Measurements from ENCODE around the gene L2HGDH.
"Not testable (repeated sequence)": the region's sequence is repeated elsewhere in the genome, so short reads cannot be mapped to it uniquely, and the experiment has no call there.

L2HGDH gene

GRCh38 chr14:50321009-50321660, 9.1 kb upstream of the L2HGDH start:
- Mint-ChIP-seq H3K4me1 (ENCODE audit: low read depth) (peaks cover 35% of the 10 kb centered on the region), H3K27me3 (no peaks in the 10 kb centered on the region), H3K27ac (no peak overlapping the region), H3K9me3 (no peaks in the 10 kb centered on the region), H3K4me3 (no peak overlapping the region), H3K36me3 (ENCODE audit: low read depth) (peaks cover 40% of the 10 kb centered on the region)
- peak; percentile 44 for DNase-seq

GRCh38 chr14:50320283-50320682, 8.3 kb upstream of the L2HGDH start:
- Mint-ChIP-seq H3K36me3 (ENCODE audit: low read depth) (peaks cover 39% of the 10 kb centered on the region), H3K4me3 (no peak overlapping the region), H3K9me3 (no peaks in the 10 kb centered on the region), H3K4me1 (ENCODE audit: low read depth) (peaks cover 41% of the 10 kb centered on the region), H3K27me3 (no peaks in the 10 kb centered on the region), H3K27ac (no peak overlapping the region)
- no peak for DNase-seq

DNA sequence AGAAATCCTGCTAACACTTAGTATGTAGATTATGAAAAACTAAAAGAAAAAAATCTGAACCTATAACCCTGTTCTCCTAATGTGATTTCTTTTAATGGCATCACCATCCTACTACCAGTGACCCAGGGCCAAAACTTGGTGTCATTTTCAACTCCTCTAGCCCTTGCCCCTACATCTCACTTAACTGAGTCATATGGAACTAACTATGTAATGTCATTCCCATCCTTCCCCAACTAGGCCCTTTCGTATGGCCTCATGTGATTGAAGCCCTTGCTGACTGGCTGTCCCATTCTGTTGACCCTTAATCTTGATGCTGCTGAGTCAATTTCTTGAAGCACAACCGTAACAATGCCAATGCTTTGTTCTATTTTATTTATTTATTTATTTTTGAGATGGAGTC, 7.7 kb upstream of the L2HGDH start:
- no peak for DNase-seq
- Mint-ChIP-seq H3K36me3 (ENCODE audit: low read depth) (peaks cover 38% of the 10 kb centered on the region), H3K4me1 (ENCODE audit: low read depth) (peaks cover 41% of the 10 kb centered on the region), H3K27ac (peak overlapping the region; percentile 51), H3K9me3 (no peaks in the 10 kb centered on the region), H3K4me3 (no peak overlapping the region), H3K27me3 (no peaks in the 10 kb centered on the region)

DNA sequence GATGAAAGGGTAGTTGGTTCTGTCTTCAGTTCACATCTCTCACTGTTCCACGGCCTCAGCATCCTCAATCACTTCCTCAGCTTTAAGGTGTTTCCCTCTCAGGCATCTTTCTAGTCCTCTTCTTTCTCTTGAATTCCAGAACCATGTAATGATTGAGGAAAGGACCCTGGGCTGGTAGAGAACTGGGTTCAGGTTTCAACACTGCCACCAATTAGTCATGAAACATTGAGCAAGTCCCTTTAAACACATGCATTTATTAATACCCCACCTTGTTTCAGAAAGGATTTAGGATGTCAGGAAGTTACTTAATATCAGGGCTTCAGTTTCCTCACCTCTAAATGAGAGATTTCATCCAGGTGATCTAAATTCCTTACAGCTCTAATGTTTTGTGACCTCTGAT, 7.3 kb upstream of the L2HGDH start:
- no peaks in the 10 kb centered on the region for H3K27me3 Mint-ChIP-seq
- DNase-seq = no peak
- no peak overlapping the region for H3K27ac Mint-ChIP-seq

DNA sequence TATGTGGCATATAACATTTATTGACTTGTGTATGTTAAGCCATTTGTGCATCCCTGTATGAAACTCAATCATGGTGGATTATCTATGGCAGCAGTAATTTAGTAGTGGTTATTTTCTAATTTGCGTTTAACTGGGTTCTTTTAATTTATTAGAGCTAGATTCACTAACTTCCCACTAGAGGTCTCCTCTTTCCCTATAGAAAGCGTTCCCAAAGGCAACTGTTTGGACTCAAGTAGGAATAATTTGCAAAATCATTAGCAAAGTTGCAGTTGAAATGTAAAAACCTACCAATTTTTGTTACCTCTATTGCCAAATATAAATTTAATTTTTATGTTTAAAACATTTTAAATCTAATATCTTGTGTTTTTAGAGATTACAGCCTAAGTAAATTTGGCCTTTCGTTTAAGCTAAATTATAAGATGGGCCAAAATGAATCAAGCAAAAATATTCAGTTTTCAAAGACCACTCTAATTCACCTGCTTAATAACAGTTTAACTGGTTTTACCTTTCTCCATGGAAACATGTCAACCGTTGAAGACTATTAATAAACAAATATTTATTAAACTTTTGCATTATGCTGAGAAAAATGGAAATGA, 6.1 kb upstream of the L2HGDH start:
- Mint-ChIP-seq H3K4me3 (no peak overlapping the region), H3K9me3 (no peaks in the 10 kb centered on the region), H3K36me3 (ENCODE audit: low read depth) (peaks cover 39% of the 10 kb centered on the region), H3K27ac (no peak overlapping the region), H3K27me3 (no peaks in the 10 kb centered on the region), H3K4me1 (ENCODE audit: low read depth) (peaks cover 49% of the 10 kb centered on the region)
- no peak for DNase-seq

More for the DNA sequence above, 7.3 kb upstream of the L2HGDH start:
- H3K4me1 Mint-ChIP-seq (ENCODE audit: low read depth) = peaks cover 42% of the 10 kb centered on the region
- H3K9me3 Mint-ChIP-seq = no peaks in the 10 kb centered on the region
- H3K36me3 Mint-ChIP-seq (ENCODE audit: low read depth) = peaks cover 38% of the 10 kb centered on the region
- H3K4me3 Mint-ChIP-seq = no peak overlapping the region

DNA sequence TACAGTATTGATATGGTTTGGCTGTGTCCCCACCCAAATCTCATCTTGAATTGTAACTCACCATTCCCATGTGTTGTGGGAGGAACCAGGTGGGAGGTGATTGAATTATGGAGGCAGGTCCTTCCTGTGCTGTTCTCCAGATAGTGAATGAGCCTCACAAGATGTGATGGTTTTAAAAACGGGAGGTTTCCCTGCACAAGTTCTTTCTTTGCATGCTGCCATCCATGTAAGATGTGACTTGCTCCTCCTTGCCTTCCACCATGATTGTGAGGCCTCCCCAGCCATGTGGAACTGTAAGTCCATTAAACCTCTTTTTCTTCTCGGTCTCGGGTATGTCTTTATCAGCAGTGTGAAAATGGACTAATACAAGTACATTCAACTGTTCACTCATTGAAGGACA, 2.1 kb upstream of the L2HGDH start:
- H3K27me3 Mint-ChIP-seq, H3K9me3 Mint-ChIP-seq, H3K27ac Mint-ChIP-seq, DNase-seq, H3K4me3 Mint-ChIP-seq: not testable (repeated sequence)
- Mint-ChIP-seq H3K4me1 (ENCODE audit: low read depth) (peaks cover 45% of the 10 kb centered on the region), H3K36me3 (ENCODE audit: low read depth) (peaks cover 48% of the 10 kb centered on the region)

- Mint-ChIP-seq H3K27ac (peak overlapping the region; percentile 99), H3K4me3 (peak overlapping the region; percentile 89), H3K27me3 (no peaks in the 10 kb centered on the region), H3K36me3 (ENCODE audit: low read depth) (peaks cover 58% of the 10 kb centered on the region), H3K9me3 (no peaks in the 10 kb centered on the region), H3K4me1 (ENCODE audit: low read depth) (peaks cover 46% of the 10 kb centered on the region)
- DNase-seq = no peak
Observed at GRCh38 chr14:50312734-50313054, 665 bp upstream of the L2HGDH start.

DNA sequence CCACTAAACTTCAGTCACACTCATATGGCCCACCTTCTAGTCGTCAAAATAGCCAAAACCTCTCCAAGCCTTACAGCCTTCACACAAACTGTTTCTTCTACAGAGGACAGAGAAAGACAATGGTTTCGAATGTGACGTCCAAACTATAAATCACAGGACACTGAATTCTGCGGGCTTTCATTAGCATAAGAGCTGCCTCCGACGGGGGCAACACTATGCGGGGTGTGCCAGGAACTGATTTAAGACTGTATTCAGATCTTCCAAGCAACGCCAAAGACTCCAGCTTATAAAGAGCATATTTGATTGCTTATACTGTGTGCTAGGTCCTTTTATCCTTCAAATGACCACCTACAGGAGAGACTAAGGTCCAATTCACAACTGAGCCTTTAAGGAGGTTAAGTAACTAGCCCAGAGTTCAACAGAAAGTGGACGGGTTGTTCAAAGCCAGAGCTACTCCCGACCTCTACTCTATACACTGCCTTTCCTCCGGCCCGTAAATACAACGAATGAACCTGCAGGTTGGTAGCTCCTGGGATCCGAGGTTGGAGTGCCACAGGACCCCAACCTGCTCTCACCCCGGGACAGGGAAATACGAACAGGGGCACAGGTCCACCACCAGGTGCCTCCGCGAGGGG, 575 bp downstream of the L2HGDH start:
- no peaks in the 10 kb centered on the region for H3K27me3 Mint-ChIP-seq
- no peak for DNase-seq
- peak overlapping the region; percentile 89 for H3K4me3 Mint-ChIP-seq
- H3K4me1 Mint-ChIP-seq (ENCODE audit: low read depth) = peaks cover 44% of the 10 kb centered on the region
- no peaks in the 10 kb centered on the region for H3K9me3 Mint-ChIP-seq
- peak overlapping the region; percentile 99 for H3K27ac Mint-ChIP-seq
- H3K36me3 Mint-ChIP-seq (ENCODE audit: low read depth) = peaks cover 58% of the 10 kb centered on the region

DNA sequence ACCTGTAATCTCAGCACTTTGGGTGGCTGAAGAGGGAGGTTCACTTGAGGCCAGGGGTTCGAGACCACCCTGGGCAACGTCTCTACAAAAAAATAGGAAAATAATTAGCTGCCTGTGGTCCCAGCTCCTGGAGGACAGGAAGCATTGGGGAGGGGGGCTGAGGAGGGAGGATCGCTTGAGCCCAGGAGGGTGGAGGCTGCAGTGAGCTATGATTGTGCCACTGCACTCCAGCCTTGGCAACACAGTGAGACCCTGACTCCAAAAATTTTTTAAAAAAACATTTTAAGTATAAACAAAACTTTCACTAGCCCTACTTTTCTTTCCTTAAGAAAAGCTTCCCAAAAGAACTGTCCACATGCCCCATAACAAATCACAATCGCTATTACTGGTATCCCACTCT, 1.6 kb downstream of the L2HGDH start:
- no peak for DNase-seq
- H3K27me3 Mint-ChIP-seq = no peaks in the 10 kb centered on the region
- H3K4me1 Mint-ChIP-seq (ENCODE audit: low read depth) = peaks cover 36% of the 10 kb centered on the region
- H3K36me3 Mint-ChIP-seq (ENCODE audit: low read depth) = peaks cover 51% of the 10 kb centered on the region
- H3K9me3 Mint-ChIP-seq = no peaks in the 10 kb centered on the region
- H3K4me3 Mint-ChIP-seq = peak overlapping the region; percentile 89
- no peak overlapping the region for H3K27ac Mint-ChIP-seq

DNA sequence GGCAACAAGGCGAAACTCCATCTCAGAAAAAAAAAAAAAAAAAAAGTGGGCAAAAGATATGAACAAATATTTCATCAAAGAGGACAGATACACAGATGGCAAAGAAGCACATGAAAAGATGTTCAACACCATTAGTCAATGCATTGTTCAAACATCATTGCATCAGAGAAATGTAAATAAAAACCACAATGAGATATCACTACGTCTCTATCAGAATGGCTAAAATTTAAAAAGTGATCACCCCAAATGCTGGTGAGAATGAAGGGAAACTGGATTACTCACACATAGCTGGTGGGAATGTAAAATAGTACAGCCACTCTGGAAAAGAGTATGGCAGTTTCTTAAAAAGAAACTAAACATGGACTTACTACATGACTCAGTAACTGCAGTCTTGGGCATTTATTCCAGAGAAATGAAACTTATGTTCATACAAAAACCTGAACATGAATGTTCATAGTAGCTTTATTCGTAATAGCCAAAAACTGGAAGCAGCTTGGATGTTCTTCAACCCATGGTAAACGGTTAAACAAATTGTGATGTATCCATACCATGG, 3.6 kb downstream of the L2HGDH start:
- Mint-ChIP-seq H3K9me3 (no peaks in the 10 kb centered on the region), H3K36me3 (ENCODE audit: low read depth) (peaks cover 34% of the 10 kb centered on the region), H3K4me1 (ENCODE audit: low read depth) (peaks cover 30% of the 10 kb centered on the region), H3K27me3 (no peaks in the 10 kb centered on the region), H3K27ac (no peak overlapping the region), H3K4me3 (no peak overlapping the region)
- DNase-seq = no peak

GRCh38 chr14:50303744-50304471, 8.1 kb downstream of the L2HGDH start:
- DNase-seq = no peak
- H3K27me3 Mint-ChIP-seq = no peaks in the 10 kb centered on the region
- H3K4me3 Mint-ChIP-seq = no peak overlapping the region
- H3K36me3 Mint-ChIP-seq (ENCODE audit: low read depth) = peaks cover 38% of the 10 kb centered on the region
- no peaks in the 10 kb centered on the region for H3K9me3 Mint-ChIP-seq
- no peak overlapping the region for H3K27ac Mint-ChIP-seq
- H3K4me1 Mint-ChIP-seq (ENCODE audit: low read depth) = peaks cover 13% of the 10 kb centered on the region

DNA sequence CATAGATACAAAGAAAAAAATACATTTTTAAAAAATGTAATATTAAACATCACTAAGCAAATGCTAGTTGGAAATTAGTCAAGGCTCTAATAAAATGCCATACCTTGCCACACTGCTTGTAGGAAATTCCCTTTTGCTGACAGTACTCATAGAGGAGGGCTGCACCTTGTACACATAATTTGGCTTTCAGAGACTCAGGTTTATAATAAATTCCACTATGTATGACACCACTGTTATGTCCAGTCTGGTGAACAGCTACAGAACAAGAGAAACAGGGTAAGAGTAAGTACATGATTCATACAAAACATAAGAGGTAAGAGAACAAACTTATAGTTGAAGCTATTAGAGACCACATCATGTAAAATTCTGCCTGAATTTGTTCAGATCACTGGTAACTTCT, 10.1 kb downstream of the L2HGDH start:
- H3K4me3 Mint-ChIP-seq = no peak overlapping the region
- H3K36me3 Mint-ChIP-seq (ENCODE audit: low read depth) = peaks cover 38% of the 10 kb centered on the region
- H3K27me3 Mint-ChIP-seq = no peaks in the 10 kb centered on the region
- H3K4me1 Mint-ChIP-seq (ENCODE audit: low read depth) = peaks cover 10% of the 10 kb centered on the region
- no peaks in the 10 kb centered on the region for H3K9me3 Mint-ChIP-seq
- no peak overlapping the region for H3K27ac Mint-ChIP-seq
- DNase-seq = no peak

DNA sequence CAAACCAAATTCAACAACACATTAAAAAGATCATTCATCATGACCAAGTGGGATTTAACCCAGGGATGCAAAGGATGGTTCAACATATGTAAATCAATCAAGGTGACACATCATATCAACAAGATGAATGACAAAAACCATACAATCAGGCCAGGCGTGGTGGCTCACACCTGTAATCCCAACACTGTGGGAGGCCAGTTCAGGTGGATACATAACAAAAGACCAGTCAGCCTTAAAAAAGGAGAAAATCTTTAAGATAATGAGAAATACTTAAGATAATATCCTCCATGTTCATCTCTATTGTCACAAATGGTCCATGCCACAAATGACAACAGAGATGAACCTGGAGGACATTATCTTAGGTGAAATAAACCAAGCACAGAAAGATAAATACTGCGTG, 12.4 kb downstream of the L2HGDH start:
- H3K36me3 Mint-ChIP-seq (ENCODE audit: low read depth) = peaks cover 35% of the 10 kb centered on the region
- H3K27ac Mint-ChIP-seq = no peak overlapping the region
- no peak for DNase-seq
- peaks cover 7% of the 10 kb centered on the region for H3K4me1 Mint-ChIP-seq (ENCODE audit: low read depth)
- H3K4me3 Mint-ChIP-seq = no peak overlapping the region
- H3K27me3 Mint-ChIP-seq = no peaks in the 10 kb centered on the region
- H3K9me3 Mint-ChIP-seq = no peaks in the 10 kb centered on the region

DNA sequence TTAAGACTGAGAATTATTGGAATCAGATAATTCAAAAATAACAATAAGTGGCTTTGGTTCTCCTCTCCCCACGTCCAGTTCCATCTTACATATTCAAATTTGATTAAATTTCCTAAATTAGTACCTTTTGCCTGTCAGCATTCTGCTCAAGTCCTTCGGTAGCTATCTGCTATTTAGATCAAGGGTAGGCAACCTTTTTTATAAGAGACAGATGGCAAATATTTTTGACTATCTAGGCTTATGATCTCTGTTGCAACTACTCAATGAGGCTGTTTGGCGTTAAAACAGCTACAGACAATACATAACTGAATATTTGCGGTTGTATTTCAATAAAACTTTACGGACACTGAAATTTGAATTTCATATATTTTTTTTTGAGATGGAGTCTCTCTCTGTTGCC, 21.7 kb downstream of the L2HGDH start:
- H3K4me3 Mint-ChIP-seq = no peak overlapping the region
- no peaks in the 10 kb centered on the region for H3K27me3 Mint-ChIP-seq
- no peak overlapping the region for H3K27ac Mint-ChIP-seq
- no peak for DNase-seq
- peaks cover 37% of the 10 kb centered on the region for H3K36me3 Mint-ChIP-seq (ENCODE audit: low read depth)
- no peaks in the 10 kb centered on the region for H3K9me3 Mint-ChIP-seq
- H3K4me1 Mint-ChIP-seq (ENCODE audit: low read depth) = no peaks in the 10 kb centered on the region

GRCh38 chr14:50288146-50288545, 23.9 kb downstream of the L2HGDH start:
- H3K4me1 Mint-ChIP-seq (ENCODE audit: low read depth) = no peaks in the 10 kb centered on the region
- peaks cover 31% of the 10 kb centered on the region for H3K36me3 Mint-ChIP-seq (ENCODE audit: low read depth)
- no peaks in the 10 kb centered on the region for H3K9me3 Mint-ChIP-seq
- H3K27ac Mint-ChIP-seq = no peak overlapping the region
- no peak for DNase-seq
- no peak overlapping the region for H3K4me3 Mint-ChIP-seq
- H3K27me3 Mint-ChIP-seq = no peaks in the 10 kb centered on the region

Measured in activated T-cell treated with anti-CD3 and anti-CD28 coated beads, Interleukin-2, amount 50 U/mL, for 24 hours (primary cell).